SU-DHL-6 (cell line): ENCODE data around the gene COL25A1.

Experiments
- H2AFZ ChIP-seq: fragments of 200-600 bp; sonication (generic); 2 replicates; pipeline ENCODE4 v1.6.1; 2014; ENCODE audit warnings: low read depth, mild to moderate bottlenecking, moderate library complexity, mixed read lengths, antibody characterized with exemption, low read length; ENCODE audit not compliant: severe bottlenecking
- H3F3A ChIP-seq: fragments of 200-600 bp; shearing (Covaris generic); 2 replicates; pipeline ENCODE4 v1.6.0; 2016; ENCODE audit warnings: antibody characterized with exemption, mild to moderate bottlenecking; ENCODE audit not compliant: insufficient read depth
- H3K27ac ChIP-seq: fragments of 200-600 bp; sonication (generic); 2 replicates; pipeline ENCODE4 v1.5.1; 2016; ENCODE audit warnings: low read depth, mild to moderate bottlenecking, low read length, moderate library complexity, mixed read lengths
- H3K27me3 ChIP-seq: fragments of 200-600 bp; sonication (generic), shearing (Covaris generic); 2 replicates; pipeline ENCODE4 v1.6.0; 2014; ENCODE audit warnings: mild to moderate bottlenecking, low read length
- H3K36me3 ChIP-seq: fragments of 200-600 bp; sonication (generic); 2 replicates; pipeline ENCODE4 v1.6.1; 2014; ENCODE audit warnings: mild to moderate bottlenecking, low read length, mixed read lengths
- H3K4me2 ChIP-seq: fragments of 300-600, 200-600 bp; shearing (Covaris generic), sonication (generic); 2 replicates; pipeline ENCODE4 v1.6.0; 2014; ENCODE audit warnings: low read length, low read depth, mild to moderate bottlenecking; ENCODE audit not compliant: poor library complexity, severe bottlenecking
- H3K4me3 ChIP-seq: fragments of 200-600 bp; sonication (generic); 2 replicates; pipeline ENCODE4 v1.5.1; 2014; ENCODE audit warnings: antibody characterized with exemption, low read length, mild to moderate bottlenecking, mixed read lengths; ENCODE audit not compliant: insufficient read depth, poor library complexity, severe bottlenecking
- H3K79me2 ChIP-seq: fragments of 200-600 bp; sonication (generic); 2 replicates; pipeline ENCODE4 v1.6.1; 2014; ENCODE audit warnings: mild to moderate bottlenecking, low read length, moderate library complexity; ENCODE audit not compliant: insufficient read depth
- H3K9ac ChIP-seq: fragments of 200-600 bp; sonication (generic); 2 replicates; pipeline ENCODE4 v1.7.0; 2014; ENCODE audit warnings: mild to moderate bottlenecking, low read length
- H3K9me2 ChIP-seq: fragments of 200-600 bp; sonication (generic); replicated peaks from 2 replicates; pipeline ENCODE4 v1.6.1; 2014; ENCODE audit warnings: low read length; ENCODE audit not compliant: insufficient read depth
- H3K9me3 ChIP-seq: fragments of 200-600 bp; sonication (generic); 2 replicates; pipeline ENCODE4 v1.6.1; 2014; ENCODE audit warnings: low read length, mixed read lengths; ENCODE audit not compliant: insufficient read depth
- H4K20me1 ChIP-seq: fragments of 200-600 bp; sonication (generic); 2 replicates; pipeline ENCODE4 v1.6.1; 2014; ENCODE audit warnings: low read depth, mild to moderate bottlenecking, antibody characterized with exemption, low read length, moderate library complexity, mixed read lengths
- CTCF ChIP-seq: fragments of 200-600 bp; sonication (generic); IDR thresholded peaks from one replicate; pipeline ENCODE4 v1.5.1; 2017; ENCODE audit warnings: antibody characterized with exemption, mild to moderate bottlenecking, low read length, moderate library complexity; ENCODE audit not compliant: insufficient read depth, poor library complexity, severe bottlenecking
- EZH2phosphoT487 ChIP-seq: fragments of 200-600 bp; sonication (generic), shearing (Covaris generic); conservative IDR thresholded peaks from 2 replicates; pipeline ENCODE4 v1.6.1; 2018; ENCODE audit warnings: mild to moderate bottlenecking, antibody characterized with exemption, low read length, moderate library complexity, mixed read lengths

Gene COL25A1

GRCh38 chr4:108762559-108763225 lies 539.8 kb downstream of the COL25A1 start, which contains the start of gene ETNPPL:
Gene ETNPPL, minus strand, starts transcription at chr4:108763053. Its CDS starts 155 bp downstream, at chr4:108762898.
- no peak within 1 kb of the TSS for H2AFZ ChIP-seq
- H3F3A ChIP-seq = no peaks in the 10 kb centered on the region
- no peaks in the 10 kb centered on the region for H3K9me3 ChIP-seq
- no peak within 1 kb of the TSS for H3K4me2 ChIP-seq
- no peak within 1 kb of the TSS for H3K9ac ChIP-seq
- no peaks in the 10 kb centered on the region for H3K27me3 ChIP-seq
- no peaks in the 10 kb centered on the region for H4K20me1 ChIP-seq
- no peak for TF ChIP-seq CTCF
- no peak for TF ChIP-seq EZH2phosphoT487
- no peak within 1 kb of the TSS for H3K4me3 ChIP-seq
- no peaks in the 10 kb centered on the region for H3K79me2 ChIP-seq
- no peak within 1 kb of the TSS for H3K27ac ChIP-seq
- no peaks in the 10 kb centered on the region for H3K9me2 ChIP-seq
- no peaks in the 10 kb centered on the region for H3K36me3 ChIP-seq
